HG02884 (cell line): ENCODE results near the gene THSD4.
"Not testable (repeated sequence)": the region's sequence is repeated elsewhere in the genome, so short reads cannot be mapped to it uniquely, and the experiment has no call there.

Source experiments
- ATAC-seq: cut with Tn5 transposase; IDR thresholded peaks from one replicate; pipeline ENCODE4 v1.9.1; 2021; ENCODE audit warnings: mild to moderate bottlenecking, moderate library complexity; ENCODE audit not compliant: unreplicated experiment

Gene THSD4

GRCh38 chr15:71401728-71402127, 286.5 kb downstream of the THSD4 start:
- ATAC-seq = not testable (repeated sequence)

- ATAC-seq = no peak
These were observed 294.3 kb downstream of the THSD4 start for GRCh38 chr15:71409541-71409940.

- ATAC-seq = no peak
These were observed 295.1 kb downstream of the THSD4 start for GRCh38 chr15:71410347-71410746.

- ATAC-seq = no peak
These were observed 296.5 kb downstream of the THSD4 start for GRCh38 chr15:71411538-71412482.

- no peak for ATAC-seq
These were observed 298.1 kb downstream of the THSD4 start for GRCh38 chr15:71413419-71413818.

GRCh38 chr15:71414853-71415252, 299.6 kb downstream of the THSD4 start:
- no peak for ATAC-seq

GRCh38 chr15:71422530-71423259, 307.4 kb downstream of the THSD4 start:
- no peak for ATAC-seq

GRCh38 chr15:71424765-71425164, 309.5 kb downstream of the THSD4 start:
- no peak for ATAC-seq

- ATAC-seq = no peak
These were observed 310.1 kb downstream of the THSD4 start for GRCh38 chr15:71425388-71425787.

- no peak for ATAC-seq
These were observed 311.5 kb downstream of the THSD4 start for GRCh38 chr15:71426792-71427191.

- ATAC-seq = no peak
These were observed 315.5 kb downstream of the THSD4 start for GRCh38 chr15:71430782-71431181.

GRCh38 chr15:71431343-71432336, 316.4 kb downstream of the THSD4 start:
- ATAC-seq = no peak

GRCh38 chr15:71433402-71433801, 318.1 kb downstream of the THSD4 start:
- ATAC-seq = no peak

- no peak for ATAC-seq
These were observed 319.5 kb downstream of the THSD4 start for GRCh38 chr15:71434774-71435173.

- no peak for ATAC-seq
These were observed 320.3 kb downstream of the THSD4 start for GRCh38 chr15:71435552-71435951.

GRCh38 chr15:71436854-71437253, 321.6 kb downstream of the THSD4 start:
- ATAC-seq = no peak

- no peak for ATAC-seq
These were observed 322.1 kb downstream of the THSD4 start for GRCh38 chr15:71437404-71437803.

- ATAC-seq = no peak
These were observed 322.6 kb downstream of the THSD4 start for GRCh38 chr15:71437919-71438318.

GRCh38 chr15:71439478-71439877, 324.2 kb downstream of the THSD4 start:
- ATAC-seq = not testable (repeated sequence)

- no peak for ATAC-seq
These were observed 325.3 kb downstream of the THSD4 start for GRCh38 chr15:71440489-71441110.
